Measurements from ENCODE around the gene FGFBP2.
"Not testable (repeated sequence)": the region's sequence is repeated elsewhere in the genome, so short reads cannot be mapped to it uniquely, and the experiment has no call there.

The FGFBP2 gene

GRCh38 chr4:15930314-15930713 lies 32.7 kb downstream of the FGFBP2 start:
- DNase-seq (ENCODE audit: low read depth in 3 of 3): no peak

GRCh38 chr4:15929540-15929939 lies 33.4 kb downstream of the FGFBP2 start:
- no peak for DNase-seq (ENCODE audit: low read depth in 3 of 3)

- no peak for DNase-seq (ENCODE audit: low read depth in 3 of 3)
These were observed 34.1 kb downstream of the FGFBP2 start for GRCh38 chr4:15928883-15929282.

- DNase-seq (ENCODE audit: low read depth in 3 of 3): no peak
These were observed 36.5 kb downstream of the FGFBP2 start for GRCh38 chr4:15926486-15926885.

- no peak for DNase-seq (ENCODE audit: low read depth in 3 of 3)
These were observed 37.1 kb downstream of the FGFBP2 start for GRCh38 chr4:15925830-15926229.

GRCh38 chr4:15921592-15921932 lies 41.4 kb downstream of the FGFBP2 start:
- DNase-seq (ENCODE audit: low read depth in 3 of 3): no peak

GRCh38 chr4:15920723-15921591 lies 42.0 kb downstream of the FGFBP2 start:
- DNase-seq (ENCODE audit: low read depth in 3 of 3): no peak

GRCh38 chr4:15918484-15919129 lies 44.4 kb downstream of the FGFBP2 start:
- DNase-seq (ENCODE audit: low read depth in 3 of 3): no peak

- DNase-seq (ENCODE audit: low read depth in 3 of 3): no peak
These were observed 45.7 kb downstream of the FGFBP2 start for GRCh38 chr4:15917297-15917696.

GRCh38 chr4:15916358-15916757 lies 46.6 kb downstream of the FGFBP2 start:
- DNase-seq (ENCODE audit: low read depth in 3 of 3): not testable (repeated sequence)

GRCh38 chr4:15914736-15915135 lies 48.2 kb downstream of the FGFBP2 start:
- no peak for DNase-seq (ENCODE audit: low read depth in 3 of 3)

GRCh38 chr4:15914291-15914690 lies 48.7 kb downstream of the FGFBP2 start:
- DNase-seq (ENCODE audit: low read depth in 3 of 3): no peak

GRCh38 chr4:15913631-15913970 lies 49.4 kb downstream of the FGFBP2 start:
- DNase-seq (ENCODE audit: low read depth in 3 of 3): no peak

- DNase-seq (ENCODE audit: low read depth in 3 of 3): no peak
These were observed 49.9 kb downstream of the FGFBP2 start for GRCh38 chr4:15912961-15913630.

GRCh38 chr4:15912236-15912635 lies 50.7 kb downstream of the FGFBP2 start:
- DNase-seq (ENCODE audit: low read depth in 3 of 3): no peak

All from stimulated activated CD4-positive, alpha-beta T cell treated with anti-CD3 and anti-CD28 coated beads, TNF-alpha, amount 100 ng/mL, for 24 hours (primary cell).